HG03521 (cell line): Measurements from ENCODE around the gene CHRNG.

Experiments used
- ATAC-seq: cut with Tn5 transposase; IDR thresholded peaks from one replicate; pipeline ENCODE4 v1.9.1; 2021; ENCODE audit warnings: mild to moderate bottlenecking, moderate library complexity; ENCODE audit not compliant: unreplicated experiment

The CHRNG gene

GRCh38 chr2:232574674-232575403 is 35.3 kb downstream of the CHRNG start:
- no peak for ATAC-seq

GRCh38 chr2:232575404-232575746 is 35.9 kb downstream of the CHRNG start:
- ATAC-seq = no peak

GRCh38 chr2:232576995-232577394 is 37.5 kb downstream of the CHRNG start:
- ATAC-seq = no peak

GRCh38 chr2:232577841-232578240 is 38.3 kb downstream of the CHRNG start:
- no peak for ATAC-seq

GRCh38 chr2:232578626-232579025 is 39.1 kb downstream of the CHRNG start:
- ATAC-seq = no peak

- ATAC-seq = no peak
Measured at GRCh38 chr2:232580648-232580981, 41.1 kb downstream of the CHRNG start.

GRCh38 chr2:232581725-232582124 is 42.2 kb downstream of the CHRNG start:
- ATAC-seq = no peak

GRCh38 chr2:232584238-232584637 is 44.7 kb downstream of the CHRNG start:
- ATAC-seq = no peak

GRCh38 chr2:232586943-232587505 is 47.5 kb downstream of the CHRNG start:
- ATAC-seq = no peak

GRCh38 chr2:232587512-232587911 is 48.0 kb downstream of the CHRNG start:
- no peak for ATAC-seq

GRCh38 chr2:232588031-232588430 is 48.5 kb downstream of the CHRNG start:
- ATAC-seq = no peak

GRCh38 chr2:232588680-232589585 is 49.4 kb downstream of the CHRNG start:
- ATAC-seq = no peak

GRCh38 chr2:232592772-232593395 is 53.4 kb downstream of the CHRNG start:
- ATAC-seq = no peak

GRCh38 chr2:232593982-232594381 is 54.5 kb downstream of the CHRNG start:
- ATAC-seq = no peak
